DND-41 (cell line): ENCODE results near the gene MYO19.
"Not testable (repeated sequence)": the region's sequence is repeated elsewhere in the genome, so short reads cannot be mapped to it uniquely, and the experiment has no call there.

Experiments used
- ATAC-seq: fragments of 200-7000 bp; cut with Tn5 transposase; 3 replicates; pipeline ENCODE4 v1.9.1; 2021; ENCODE audit warnings: low read depth; ENCODE audit not compliant: insufficient read depth
- DNase-seq: peaks from one replicate; pipeline ENCODE4 v3.0.0-alpha.2; 2020
- H2AFZ ChIP-seq: 2 replicates; pipeline ENCODE4 v1.6.0; 2012; ENCODE audit warnings: low read depth, low read length
- H3K27ac ChIP-seq: 2 replicates; pipeline ENCODE4 v1.5.1; 2012; ENCODE audit warnings: low read length, inconsistent platforms
- H3K27me3 ChIP-seq: fragments of 200-600 bp; sonication (generic); 2 replicates; pipeline ENCODE4 v1.6.0; 2012; ENCODE audit warnings: low read length, mild to moderate bottlenecking, inconsistent platforms; ENCODE audit not compliant: insufficient read depth, poor library complexity
- H3K36me3 ChIP-seq: 2 replicates; pipeline ENCODE4 v1.5.1; 2012; ENCODE audit warnings: low read length, inconsistent platforms; ENCODE audit not compliant: insufficient read depth
- H3K4me1 ChIP-seq: 2 replicates; pipeline ENCODE4 v1.5.1; 2012; ENCODE audit warnings: mild to moderate bottlenecking, low read length; ENCODE audit not compliant: insufficient read depth
- H3K4me2 ChIP-seq: 2 replicates; pipeline ENCODE4 v1.6.0; 2012; ENCODE audit warnings: mild to moderate bottlenecking, moderate library complexity, low read length, inconsistent platforms; ENCODE audit not compliant: insufficient read depth
- H3K4me3 ChIP-seq, 2 experiments: fragments of 200-600 bp in 1 of 2; shearing (Covaris generic) in 1 of 2; 2 replicates each; pipeline ENCODE4 v1.5.1; 2012 to 2016; ENCODE audit warnings: inconsistent platforms in 2 of 2, low read length in 2 of 2, mild to moderate bottlenecking in 2 of 2, low read depth in 1 of 2, moderate library complexity in 1 of 2
- H3K79me2 ChIP-seq: 2 replicates; pipeline ENCODE4 v1.6.0; 2012; ENCODE audit warnings: low read length, inconsistent platforms; ENCODE audit not compliant: insufficient read depth
- H3K9ac ChIP-seq: 2 replicates; pipeline ENCODE4 v1.6.0; 2012; ENCODE audit warnings: low read depth, mild to moderate bottlenecking, inconsistent platforms, low read length, moderate library complexity
- H3K9me3 ChIP-seq: 2 replicates; pipeline ENCODE4 v1.5.1; 2012; ENCODE audit warnings: low read length, moderate library complexity, mild to moderate bottlenecking, inconsistent platforms; ENCODE audit not compliant: insufficient read depth, severe bottlenecking
- H4K20me1 ChIP-seq: 2 replicates; pipeline ENCODE4 v1.6.0; 2012; ENCODE audit warnings: low read length; ENCODE audit not compliant: insufficient read depth
- EZH2 ChIP-seq: IDR thresholded peaks from 3 replicates; pipeline ENCODE4 v1.6.1; 2012; ENCODE audit warnings: borderline replicate concordance, low read depth, mild to moderate bottlenecking, moderate library complexity, low read length, inconsistent platforms; ENCODE audit not compliant: severe bottlenecking
- TF ChIP-seq, protein P1 (sequence below): IDR thresholded peaks from 2 replicates; pipeline ENCODE4 v1.5.1; 2012; ENCODE audit warnings: borderline replicate concordance, low read length, moderate library complexity, mild to moderate bottlenecking; ENCODE audit not compliant: poor library complexity, severe bottlenecking; ENCODE audit errors: extremely low read depth

Gene MYO19

GRCh38 chr17:36459045-36459444 lies 75.6 kb downstream of the MYO19 start:
- DNase-seq, result no peak
- Histone ChIP-seq H3K9me3 (no peaks in the 10 kb centered on the region), H2AFZ (no peak overlapping the region), H3K4me1 (no peaks in the 10 kb centered on the region), H3K4me2 (no peak overlapping the region), H3K27me3 (peaks cover 5% of the 10 kb centered on the region), H3K27ac (no peak overlapping the region), H4K20me1 (no peaks in the 10 kb centered on the region; the same call in 1 of the 2 replicates), H3K4me3 (no peak overlapping the region), H3K79me2 (no peaks in the 10 kb centered on the region), H3K9ac (no peak overlapping the region), H3K36me3 (no peaks in the 10 kb centered on the region)
- TF ChIP-seq EZH2, result no peak
- TF ChIP-seq, protein P1, sequence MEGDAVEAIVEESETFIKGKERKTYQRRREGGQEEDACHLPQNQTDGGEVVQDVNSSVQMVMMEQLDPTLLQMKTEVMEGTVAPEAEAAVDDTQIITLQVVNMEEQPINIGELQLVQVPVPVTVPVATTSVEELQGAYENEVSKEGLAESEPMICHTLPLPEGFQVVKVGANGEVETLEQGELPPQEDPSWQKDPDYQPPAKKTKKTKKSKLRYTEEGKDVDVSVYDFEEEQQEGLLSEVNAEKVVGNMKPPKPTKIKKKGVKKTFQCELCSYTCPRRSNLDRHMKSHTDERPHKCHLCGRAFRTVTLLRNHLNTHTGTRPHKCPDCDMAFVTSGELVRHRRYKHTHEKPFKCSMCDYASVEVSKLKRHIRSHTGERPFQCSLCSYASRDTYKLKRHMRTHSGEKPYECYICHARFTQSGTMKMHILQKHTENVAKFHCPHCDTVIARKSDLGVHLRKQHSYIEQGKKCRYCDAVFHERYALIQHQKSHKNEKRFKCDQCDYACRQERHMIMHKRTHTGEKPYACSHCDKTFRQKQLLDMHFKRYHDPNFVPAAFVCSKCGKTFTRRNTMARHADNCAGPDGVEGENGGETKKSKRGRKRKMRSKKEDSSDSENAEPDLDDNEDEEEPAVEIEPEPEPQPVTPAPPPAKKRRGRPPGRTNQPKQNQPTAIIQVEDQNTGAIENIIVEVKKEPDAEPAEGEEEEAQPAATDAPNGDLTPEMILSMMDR, result no peak
- ATAC-seq, result no peak

DNA sequence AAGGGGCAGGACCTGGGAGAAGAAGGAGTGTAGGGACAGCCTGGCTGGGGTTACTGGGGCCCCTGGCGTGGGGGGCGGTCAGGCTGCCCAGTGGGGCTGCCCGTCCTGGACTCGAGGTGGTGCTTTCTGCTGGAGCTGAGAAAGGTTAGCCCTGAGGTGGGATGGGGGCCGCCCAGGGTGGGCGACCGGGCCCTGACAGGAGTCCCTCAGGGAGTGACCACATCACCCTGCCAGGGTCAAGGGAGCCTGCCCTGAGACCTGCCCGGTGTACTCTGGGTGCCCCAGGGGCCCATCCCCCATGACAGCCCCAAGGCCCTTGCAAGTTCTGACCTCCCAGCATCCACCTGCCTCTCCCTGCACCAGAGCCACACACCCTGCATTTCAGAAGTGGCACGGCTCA lies 77.0 kb downstream of the MYO19 start:
- H3K9ac ChIP-seq, H3K9me3 ChIP-seq, H3K27me3 ChIP-seq, H4K20me1 ChIP-seq, H3K36me3 ChIP-seq, H3K27ac ChIP-seq, DNase-seq, ATAC-seq, H3K4me1 ChIP-seq, H3K79me2 ChIP-seq, H3K4me3 ChIP-seq, H2AFZ ChIP-seq, H3K4me2 ChIP-seq: not testable (repeated sequence)

DNA sequence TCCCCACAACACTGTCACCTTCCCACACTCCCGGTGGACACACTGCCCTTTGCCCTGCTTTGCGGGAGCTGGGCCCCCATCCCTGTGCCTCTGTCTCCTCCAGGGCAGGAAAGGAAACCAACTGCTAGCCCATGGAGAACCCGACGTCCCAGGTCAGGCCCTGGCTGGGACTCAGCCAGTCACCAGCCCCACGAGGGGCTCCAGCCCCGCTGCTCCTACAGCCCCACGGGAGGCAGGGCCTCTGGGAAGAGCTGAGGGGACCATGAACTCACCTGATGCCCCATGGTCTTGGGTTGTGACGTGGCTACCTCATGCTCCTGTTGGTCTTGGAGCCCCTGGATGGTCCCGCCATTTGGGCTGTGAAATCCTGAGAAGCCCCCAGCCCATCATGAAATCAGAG lies 81.8 kb downstream of the MYO19 start:
- H3K9me3 ChIP-seq, ATAC-seq, H2AFZ ChIP-seq, H3K27ac ChIP-seq, H4K20me1 ChIP-seq, H3K9ac ChIP-seq, DNase-seq, H3K4me2 ChIP-seq, H3K27me3 ChIP-seq, H3K36me3 ChIP-seq, H3K4me1 ChIP-seq, H3K79me2 ChIP-seq, H3K4me3 ChIP-seq: not testable (repeated sequence)

GRCh38 chr17:36449997-36450396 lies 84.7 kb downstream of the MYO19 start:
- H2AFZ ChIP-seq, H3K36me3 ChIP-seq, ATAC-seq, H3K9ac ChIP-seq, H3K27me3 ChIP-seq, DNase-seq, H3K4me1 ChIP-seq, H4K20me1 ChIP-seq, H3K9me3 ChIP-seq, H3K4me3 ChIP-seq, H3K79me2 ChIP-seq, H3K4me2 ChIP-seq, H3K27ac ChIP-seq: not testable (repeated sequence)
